Brain microvascular endothelial cell (primary cell): ENCODE results near the gene CAMK2A.

Experiments
- DNase-seq: peaks from one replicate; pipeline ENCODE4 v3.0.0-alpha.2; 2020
- H3K27ac ChIP-seq: fragments of 250-450 bp; sonication (Bioruptor Pico); 2 replicates; pipeline ENCODE4 v1.5.1; 2020; ENCODE audit warnings: mild to moderate bottlenecking, moderate library complexity
- H3K27me3 ChIP-seq: fragments of 250-450 bp; sonication (Bioruptor Pico); replicated peaks from 2 replicates; pipeline ENCODE4 v1.5.1; 2020; ENCODE audit warnings: mild to moderate bottlenecking
- H3K36me3 ChIP-seq: fragments of 250-450 bp; sonication (Bioruptor Pico); replicated peaks from 2 replicates; pipeline ENCODE4 v1.5.1; 2020; ENCODE audit warnings: mild to moderate bottlenecking
- H3K4me3 ChIP-seq: 2 replicates; pipeline ENCODE4 v1.5.1; 2011; ENCODE audit warnings: low read depth, mild to moderate bottlenecking, control low read depth, low read length, moderate library complexity
- in situ Hi-C: cut with HindIII; loops from 2 replicates; pipeline ENCODE4 v1.10.0; 2017; ENCODE audit warnings: low sequenced_read_pairs, low pct_ligation_motif_present
- TF ChIP-seq, protein P1 (sequence below): IDR thresholded peaks from 2 replicates; pipeline ENCODE4 v1.5.1; 2011; ENCODE audit warnings: low read depth, mild to moderate bottlenecking, moderate library complexity, low read length, control low read depth, inconsistent platforms; ENCODE audit errors: missing control alignments

The CAMK2A gene

DNA sequence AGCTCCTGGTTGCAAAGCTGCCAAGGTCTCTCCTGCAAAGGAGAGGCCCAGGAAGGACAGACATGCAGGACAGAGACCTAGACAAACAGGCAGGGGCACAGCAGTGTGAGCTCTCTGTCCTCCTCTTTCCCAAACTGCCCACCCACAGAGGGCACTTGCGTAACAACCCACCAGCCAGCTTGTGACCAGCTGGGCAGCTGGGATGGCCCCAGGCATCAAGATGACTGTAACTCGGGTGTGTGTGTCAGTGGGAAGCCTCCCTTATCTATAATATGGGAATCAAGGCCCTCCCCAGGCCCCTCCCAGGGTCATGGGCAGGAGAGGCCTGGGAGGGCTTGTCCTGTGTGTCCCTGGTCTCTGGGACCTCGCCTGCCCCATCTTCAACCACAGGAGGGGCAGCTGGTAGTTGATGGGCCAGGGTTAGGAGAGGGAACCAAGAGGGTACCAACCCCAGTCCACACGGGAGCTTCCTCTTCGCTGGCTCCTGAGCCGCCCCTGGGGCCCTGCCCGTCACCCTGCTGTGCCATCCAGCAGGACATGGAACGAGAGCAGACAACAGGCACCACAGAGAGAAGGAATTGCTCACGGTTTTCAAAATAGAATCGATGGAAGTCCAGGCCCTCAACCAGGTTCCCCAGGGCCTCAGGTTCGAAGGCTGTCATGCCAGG is 61.8 kb downstream of the CAMK2A start:
- in situ Hi-C loops: no loop called here
- Histone ChIP-seq H3K36me3 (no peaks in the 10 kb centered on the region), H3K27me3 (no peaks in the 10 kb centered on the region), H3K27ac (no peak overlapping the region), H3K4me3 (no peak overlapping the region)
- no peak for DNase-seq
- TF ChIP-seq, protein P1, sequence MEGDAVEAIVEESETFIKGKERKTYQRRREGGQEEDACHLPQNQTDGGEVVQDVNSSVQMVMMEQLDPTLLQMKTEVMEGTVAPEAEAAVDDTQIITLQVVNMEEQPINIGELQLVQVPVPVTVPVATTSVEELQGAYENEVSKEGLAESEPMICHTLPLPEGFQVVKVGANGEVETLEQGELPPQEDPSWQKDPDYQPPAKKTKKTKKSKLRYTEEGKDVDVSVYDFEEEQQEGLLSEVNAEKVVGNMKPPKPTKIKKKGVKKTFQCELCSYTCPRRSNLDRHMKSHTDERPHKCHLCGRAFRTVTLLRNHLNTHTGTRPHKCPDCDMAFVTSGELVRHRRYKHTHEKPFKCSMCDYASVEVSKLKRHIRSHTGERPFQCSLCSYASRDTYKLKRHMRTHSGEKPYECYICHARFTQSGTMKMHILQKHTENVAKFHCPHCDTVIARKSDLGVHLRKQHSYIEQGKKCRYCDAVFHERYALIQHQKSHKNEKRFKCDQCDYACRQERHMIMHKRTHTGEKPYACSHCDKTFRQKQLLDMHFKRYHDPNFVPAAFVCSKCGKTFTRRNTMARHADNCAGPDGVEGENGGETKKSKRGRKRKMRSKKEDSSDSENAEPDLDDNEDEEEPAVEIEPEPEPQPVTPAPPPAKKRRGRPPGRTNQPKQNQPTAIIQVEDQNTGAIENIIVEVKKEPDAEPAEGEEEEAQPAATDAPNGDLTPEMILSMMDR: no peak

DNA sequence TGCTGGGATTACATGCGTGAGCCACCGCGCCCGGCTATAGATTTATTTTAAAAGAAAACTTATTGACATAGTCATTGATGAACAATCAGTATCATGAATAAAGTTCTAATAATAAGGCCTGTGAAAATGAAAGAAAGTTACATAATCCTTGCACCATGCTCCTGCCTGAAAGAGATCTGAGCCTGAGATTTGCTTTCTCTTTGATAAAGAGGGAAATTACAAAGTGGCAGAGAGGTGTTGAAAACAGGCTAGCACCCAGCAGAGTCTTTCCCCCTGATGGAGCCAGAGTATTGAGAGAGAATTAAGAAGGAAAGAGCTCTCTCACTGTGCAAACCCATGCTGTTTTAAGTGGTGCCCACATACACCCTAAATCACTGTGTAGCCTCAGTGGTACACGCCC is 62.5 kb downstream of the CAMK2A start:
- no peaks in the 10 kb centered on the region for H3K36me3 ChIP-seq
- in situ Hi-C loops: no loop called here
- H3K27ac ChIP-seq: no peak overlapping the region
- no peak for DNase-seq
- no peaks in the 10 kb centered on the region for H3K27me3 ChIP-seq
- no peak overlapping the region for H3K4me3 ChIP-seq
- TF ChIP-seq, protein P1: no peak

DNA sequence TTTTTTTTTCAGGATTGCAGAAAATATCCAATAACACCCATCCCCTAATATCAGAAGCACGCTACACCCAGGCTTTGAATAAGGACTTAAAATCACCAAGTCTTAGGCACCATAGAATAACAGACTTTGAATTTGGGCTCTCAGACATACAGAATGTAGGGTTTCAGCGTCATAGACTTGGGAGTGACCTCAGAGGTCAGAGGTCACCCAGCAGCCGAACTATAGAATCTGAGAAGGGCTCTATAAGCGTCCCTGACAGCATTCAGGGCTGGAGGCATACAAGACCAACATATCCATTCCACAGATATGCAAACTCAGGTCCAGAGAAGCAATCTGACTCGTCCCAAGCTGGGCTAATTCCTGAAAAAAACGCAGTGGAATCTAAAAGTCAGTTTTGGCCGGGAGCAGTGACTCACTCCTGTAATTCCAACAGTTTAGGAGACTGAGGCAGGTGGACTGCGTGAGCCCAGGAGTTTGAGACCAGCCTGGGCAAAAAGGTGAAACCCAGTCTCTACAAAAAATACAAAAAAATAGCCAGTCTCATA is 65.0 kb downstream of the CAMK2A start:
- no peaks in the 10 kb centered on the region for H3K27me3 ChIP-seq
- H3K27ac ChIP-seq: no peak overlapping the region
- in situ Hi-C loops: no loop called here
- no peaks in the 10 kb centered on the region for H3K36me3 ChIP-seq
- no peak for DNase-seq
- H3K4me3 ChIP-seq: no peak overlapping the region
- TF ChIP-seq, protein P1: no peak

DNA sequence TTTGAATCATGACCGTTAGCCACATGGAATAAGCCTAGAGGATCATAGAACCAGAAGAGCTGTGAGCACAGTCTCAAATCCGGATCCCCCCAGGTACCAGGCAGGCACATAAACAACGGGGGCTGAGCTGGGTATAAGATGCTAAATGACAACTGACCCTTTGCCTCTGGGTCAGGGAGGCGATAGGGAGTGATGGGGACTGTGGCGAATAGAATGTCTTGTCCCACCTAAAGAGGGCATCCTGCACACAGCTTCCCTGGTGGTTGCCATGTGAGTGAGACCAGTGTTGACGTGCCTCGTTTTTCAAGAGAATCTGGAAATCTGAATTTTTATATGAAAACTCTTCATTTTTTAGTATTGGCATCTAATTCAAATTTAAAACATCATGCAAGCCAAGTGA is 66.1 kb downstream of the CAMK2A start:
- in situ Hi-C loops: no loop called here
- Histone ChIP-seq H3K27ac (no peak overlapping the region), H3K27me3 (no peaks in the 10 kb centered on the region), H3K36me3 (no peaks in the 10 kb centered on the region), H3K4me3 (no peak overlapping the region)
- DNase-seq: no peak
- TF ChIP-seq, protein P1: no peak

DNA sequence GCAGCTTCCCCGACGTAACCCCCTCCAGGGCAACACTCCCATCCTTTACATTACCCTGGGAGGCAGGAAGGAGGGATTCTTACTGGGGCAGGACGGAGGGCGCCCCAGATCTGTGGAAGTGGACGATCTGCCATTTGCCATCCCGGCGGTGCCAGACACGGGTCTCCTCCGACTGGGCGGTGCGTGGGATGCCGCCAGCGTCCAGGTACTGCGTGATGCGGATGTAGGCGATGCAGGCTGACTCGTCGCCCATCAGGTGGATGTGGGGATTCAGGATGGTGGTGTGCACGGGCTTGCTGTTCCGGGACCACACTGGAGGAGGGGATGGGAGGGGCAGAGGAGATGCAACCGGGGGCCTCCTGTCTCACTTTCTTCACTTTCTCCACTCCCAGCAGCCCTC is 66.7 kb downstream of the CAMK2A start:
- in situ Hi-C loops: no loop called here
- Histone ChIP-seq H3K4me3 (no peak overlapping the region), H3K27ac (no peak overlapping the region), H3K27me3 (no peaks in the 10 kb centered on the region), H3K36me3 (no peaks in the 10 kb centered on the region)
- DNase-seq: no peak
- TF ChIP-seq, protein P1: no peak

DNA sequence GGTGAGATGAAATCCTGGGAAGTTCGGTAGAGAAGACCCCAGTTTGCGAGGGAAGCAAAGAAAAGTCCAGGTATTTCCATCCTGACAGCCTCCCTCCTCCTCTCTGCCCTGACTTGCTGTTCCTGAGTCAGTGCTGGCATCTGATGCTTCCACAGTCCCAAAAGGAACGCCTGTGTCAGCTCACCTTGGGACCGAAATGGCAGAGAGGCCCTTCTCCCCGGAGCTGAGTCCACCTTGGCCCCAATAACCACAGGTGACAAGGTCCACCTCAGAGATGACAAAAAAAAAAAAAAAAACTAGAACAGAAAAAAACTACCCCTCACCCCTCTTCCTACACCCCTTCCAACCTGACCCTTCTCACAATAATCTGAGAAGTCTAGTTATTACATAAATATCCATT is 68.1 kb downstream of the CAMK2A start:
- Histone ChIP-seq H3K27ac (no peak overlapping the region), H3K27me3 (no peaks in the 10 kb centered on the region), H3K36me3 (no peaks in the 10 kb centered on the region), H3K4me3 (no peak overlapping the region)
- in situ Hi-C loops: no loop called here
- TF ChIP-seq, protein P1: no peak
- DNase-seq: no peak
